Tibial nerve (tissue), 4 donors: Measurements from ENCODE around the gene MCUB. TPM values are rescaled to one million over a fixed set of nuclear protein-coding genes. Genes with fewer than 3 reads are reported as not detected.

Source experiments
- DNase-seq, 2 donors: peaks; one replicate each; pipeline ENCODE4 v3.0.0-alpha.2; 2019; ENCODE audit warnings: low spot score in 2 of 2
- H3K27ac ChIP-seq, 4 donors: fragments of 200-600 bp; sonication (generic) in 3 of 4; one replicate each; pipeline ENCODE4 v1.5.1; 2017 to 2019; ENCODE audit warnings: mild to moderate bottlenecking in 1 of 4
- H3K27me3 ChIP-seq, 2 donors: fragments of 200-600 bp; sonication (generic) in 1 of 2; one replicate each; pipeline versions ENCODE4 v1.5.1 to v1.6.0; 2017 to 2019
- H3K36me3 ChIP-seq, 3 donors: fragments of 200-600 bp; sonication (generic); one replicate each; pipeline ENCODE4 v1.5.1; 2018 to 2019
- H3K4me1 ChIP-seq, 4 donors: fragments of 200-600 bp; sonication (generic) in 3 of 4; one replicate each; pipeline ENCODE4 v1.5.1; 2017 to 2019
- H3K4me3 ChIP-seq, 4 donors: fragments of 200-600 bp; sonication (generic) in 3 of 4; one replicate each; pipeline ENCODE4 v1.5.1; 2017 to 2019; ENCODE audit warnings: mild to moderate bottlenecking in 1 of 4, moderate library complexity in 1 of 4
- H3K9me3 ChIP-seq, 4 donors: fragments of 200-600 bp; sonication (generic) in 3 of 4; one replicate each; pipeline ENCODE4 v1.5.1; 2017 to 2019
- CTCF ChIP-seq, 5 experiments: fragments of 200-600 bp in 3 of 5; fragments of 450-650 bp in 2 of 5; sonication (generic) in 3 of 5; IDR thresholded peaks; one replicate each; pipeline ENCODE4 v1.5.1; 2016 to 2019; ENCODE audit warnings: antibody characterized with exemption in 5 of 5, mild to moderate bottlenecking in 3 of 5, moderate library complexity in 2 of 5
- EP300 ChIP-seq, 2 donors: sonication (generic); formaldehyde crosslinking; IDR thresholded peaks; one replicate each; pipeline ENCODE4 v1.6.1; 2017; ENCODE audit warnings: antibody characterized with exemption in 2 of 2, mild to moderate bottlenecking in 1 of 2
- POLR2A ChIP-seq, 2 donors: fragments of 450-650 bp; IDR thresholded peaks; one replicate each; pipeline ENCODE4 v1.6.1; 2017; ENCODE audit warnings: antibody characterized with exemption in 2 of 2, mild to moderate bottlenecking in 2 of 2, moderate library complexity in 2 of 2
- WGBS, 2 donors: methylation state at CpG; one replicate each; pipeline ENCODE4 v1.1.5; 2018; 5-methylcytosine and 5-hydroxymethylcytosine counted together
- total RNA-seq, 4 donors: library from RNA; depleted of rRNA; stranded (reverse); fragments of >200 nt; gene quantifications; one replicate each; pipeline ENCODE4 v1.1.0, GENCODE V29; 2016

Gene MCUB
- total RNA-seq, 4 donors from 2014 or later: 15.5 to 57.3 (median 24.4) TPM

- Histone ChIP-seq H3K27ac (no peak overlapping the region), H3K4me3 (no peak overlapping the region), H3K9me3 (no peaks in the 10 kb centered on the region), H3K27me3 (no peaks in the 10 kb centered on the region), H3K4me1 (no peaks in the 10 kb centered on the region), H3K36me3 (peaks cover 0 to 4% (median 0%) of the 10 kb centered on the region in 3 donors)
- 52 to 54% methylated on average over 3 of the region's 3 CpGs for WGBS, 2 donors
- TF ChIP-seq POLR2A (IDR thresholded peaks at IDR 0.05) (no peak), EP300 (IDR thresholded peaks at IDR 0.05) (no peak), CTCF (IDR thresholded peaks at IDR 0.05) (no peak)
- no peak for DNase-seq
These were observed 102.7 kb downstream of the MCUB start for GRCh38 chr4:109662771-109663170.

GRCh38 chr4:109665783-109666485 is 105.9 kb downstream of the MCUB start:
- H3K4me3 ChIP-seq: no peak overlapping the region
- DNase-seq: no peak
- no peak overlapping the region for H3K27ac ChIP-seq
- 82 to 91% methylated on average over 5 of the region's 5 CpGs for WGBS, 2 donors
- peaks cover 0 to 5% (median 0%) of the 10 kb centered on the region in 4 donors for H3K9me3 ChIP-seq
- H3K4me1 ChIP-seq: no peaks in the 10 kb centered on the region
- TF ChIP-seq POLR2A (IDR thresholded peaks at IDR 0.05) (no peak), CTCF (IDR thresholded peaks at IDR 0.05) (no peak), EP300 (IDR thresholded peaks at IDR 0.05) (no peak)
- H3K36me3 ChIP-seq: peaks cover 0 to 4% (median 0%) of the 10 kb centered on the region in 3 donors
- no peaks in the 10 kb centered on the region for H3K27me3 ChIP-seq

GRCh38 chr4:109671350-109671749 is 111.3 kb downstream of the MCUB start:
- no peak overlapping the region for H3K4me3 ChIP-seq
- no peak for TF ChIP-seq CTCF (IDR thresholded peaks at IDR 0.05)
- no peak for TF ChIP-seq EP300 (IDR thresholded peaks at IDR 0.05)
- TF ChIP-seq POLR2A (IDR thresholded peaks at IDR 0.05): no peak
- DNase-seq: no peak

GRCh38 chr4:109672169-109672930 is 112.3 kb downstream of the MCUB start:
- Histone ChIP-seq H3K36me3 (no peaks in the 10 kb centered on the region), H3K27me3 (no peaks in the 10 kb centered on the region), H3K9me3 (peaks cover 0 to 12% (median 2%) of the 10 kb centered on the region in 4 donors), H3K4me1 (no peaks in the 10 kb centered on the region), H3K4me3 (no peak overlapping the region), H3K27ac (no peak overlapping the region)
- DNase-seq: no peak
- TF ChIP-seq POLR2A (IDR thresholded peaks at IDR 0.05) (no peak), EP300 (IDR thresholded peaks at IDR 0.05) (no peak), CTCF (IDR thresholded peaks at IDR 0.05) (no peak)

More at GRCh38 chr4:109671350-109671749, 111.3 kb downstream of the MCUB start:
- Histone ChIP-seq H3K27me3 (no peaks in the 10 kb centered on the region), H3K27ac (no peak overlapping the region), H3K4me1 (no peaks in the 10 kb centered on the region), H3K36me3 (no peaks in the 10 kb centered on the region), H3K9me3 (peaks cover 0 to 12% (median 2%) of the 10 kb centered on the region in 4 donors)

GRCh38 chr4:109673303-109673702 is 113.3 kb downstream of the MCUB start:
- Histone ChIP-seq H3K36me3 (peaks cover 0 to under 1% (median 0%) of the 10 kb centered on the region in 3 donors), H3K9me3 (peaks cover 0 to 12% (median 2%) of the 10 kb centered on the region in 4 donors), H3K4me1 (no peaks in the 10 kb centered on the region), H3K27me3 (no peaks in the 10 kb centered on the region), H3K27ac (no peak overlapping the region), H3K4me3 (no peak overlapping the region)
- no peak for TF ChIP-seq EP300 (IDR thresholded peaks at IDR 0.05)
- TF ChIP-seq POLR2A (IDR thresholded peaks at IDR 0.05): no peak
- no peak for TF ChIP-seq CTCF (IDR thresholded peaks at IDR 0.05)
- 100% methylated on average over 1 of the region's 1 CpG for WGBS, 2 donors
- DNase-seq: no peak
